Heart left ventricle (tissue), 16 donors: ENCODE data around the gene CXorf58. TPM values are rescaled to one million over a fixed set of nuclear protein-coding genes. Genes with fewer than 3 reads are reported as not detected.

Source experiments
- ATAC-seq, 4 donors: fragments of 200-7000 bp; cut with Tn5 transposase; one replicate each; pipeline ENCODE4 v1.9.1; 2020 to 2022; ENCODE audit warnings: moderate library complexity in 4 of 4, mild to moderate bottlenecking in 3 of 4, moderate number of reproducible peaks in 1 of 4
- DNase-seq, 5 donors: peaks; one replicate each; pipeline ENCODE4 v3.0.0-alpha.2; 2020
- H3K27ac ChIP-seq, 12 donors: fragments of 200-600 bp; sonication (generic) in 4 of 12; one replicate each; pipeline versions ENCODE4 v1.5.0 to v1.8.0; 2016 to 2022; ENCODE audit warnings: mild to moderate bottlenecking in 2 of 12
- H3K27me3 ChIP-seq, 9 donors: fragments of 200-600 bp; sonication (generic) in 2 of 9; one replicate each; pipeline versions ENCODE4 v1.5.1 to v1.8.0; 2016 to 2022; ENCODE audit warnings: mild to moderate bottlenecking in 3 of 9
- H3K36me3 ChIP-seq, 9 donors: fragments of 200-600 bp; sonication (generic) in 2 of 9; one replicate each; pipeline versions ENCODE4 v1.5.0 to v1.8.0; 2018 to 2022; ENCODE audit warnings: mild to moderate bottlenecking in 2 of 9
- H3K4me1 ChIP-seq, 12 donors: fragments of 200-600 bp; sonication (generic) in 4 of 12; one replicate each; pipeline versions ENCODE4 v1.5.0 to v1.8.0; 2016 to 2022; ENCODE audit warnings: mild to moderate bottlenecking in 3 of 12
- H3K4me3 ChIP-seq, 12 donors: fragments of 200-600 bp; sonication (generic) in 4 of 12; one replicate each; pipeline versions ENCODE4 v1.5.0 to v1.8.0; 2017 to 2022; ENCODE audit warnings: mild to moderate bottlenecking in 9 of 12, moderate library complexity in 4 of 12
- H3K9me3 ChIP-seq, 12 donors: fragments of 200-600 bp; sonication (generic) in 4 of 12; one replicate each; pipeline versions ENCODE4 v1.5.0 to v1.8.0; 2016 to 2022; ENCODE audit warnings: mild to moderate bottlenecking in 1 of 12
- CTCF ChIP-seq, 12 donors: fragments of 200-600 bp; sonication (generic) in 4 of 12; IDR thresholded peaks; one replicate each; pipeline versions ENCODE4 v1.5.0 to v1.8.0; 2018 to 2022; ENCODE audit warnings: antibody characterized with exemption in 12 of 12, mild to moderate bottlenecking in 5 of 12
- POLR2A ChIP-seq, 2 donors: fragments of 450-650 bp; IDR thresholded peaks; one replicate each; pipeline ENCODE4 v1.6.1; 2017; ENCODE audit warnings: antibody characterized with exemption in 2 of 2, mild to moderate bottlenecking in 2 of 2, moderate library complexity in 2 of 2
- WGBS, 4 donors: extraction: QIAGEN DNeasy Blood & Tissue Kit in 2 of 4; methylation state at CpG; one replicate each; pipeline versions ENCODE4 v1.1.5 to v1.1.7; 2013 to 2018; 5-methylcytosine and 5-hydroxymethylcytosine counted together
- intact Hi-C, 10 donors: fragments of 100-400 bp; cut with DNase I; formaldehyde crosslinking; loops; one replicate each; pipeline versions ENCODE4 v1.11.1 to v1.14.2; 2022
- polyA plus RNA-seq, 2 donors: library from polyadenylated mRNA; stranded (reverse); fragments of 200-250 nt; gene quantifications; one replicate each; pipeline ENCODE4 v1.2.3, GENCODE V29; 2013
- total RNA-seq, 9 donors: library from RNA; depleted of rRNA in 2 of 9; stranded (reverse); fragments of >200 nt in 2 of 9; fragmentation: NEBNext Ultra II Directional in 3 of 9; extraction: Animal tissue kit (Norgen Biotek cat#: 25700) in 3 of 9; gene quantifications; one replicate each; pipeline versions ENCODE4 v1.1.0 to v1.2.4, GENCODE V29; 2016 to 2023
- donor health status: ischemic (EF 13 %, LVEDD 7.1; RV severe dilation, severe dysfunction).
- donor health status: healthy with polysubstance abuse.
- donor health status: DM: no; HTN: yes; CAD: no.
- donor health status: DM: no; HTN: no; CAD: no.
- donor health status: ischemic (EF 25% LVEDD 6.9; RV normal size, moderate dysfunction).
- donor health status: ischemic (EF 25% LVEDD 5.7; RV mildly dilated, moderate dysfunction).
- donor health status: healthy.
- donor health status: DM: yes; HTN: yes; CAD: no.
- donor health status: ischemic (EF 35%, LVEDD 5.7; RV mildly dilated, moderate dysfunction).
- donor health status: nonischemic (EF 11% LVEDD 7.7; RV severe dilation, severe dysfunction).
- donor health status: DM: yes; HTN: yes; CAD: no.
- donor health status: PGD.
- donor health status: ischemic (EF 29% LVEDD 5.4; RV normal size, mild dysfunction).
- donor health status: nonischemic (EF 23%, LVEDD 6.1; RV moderate dilation, normal function).

The CXorf58 gene
- total and polyA plus RNA-seq, 11 donors: 0.10 to 0.30 (median 0.21) TPM; not detected in 5

DNA sequence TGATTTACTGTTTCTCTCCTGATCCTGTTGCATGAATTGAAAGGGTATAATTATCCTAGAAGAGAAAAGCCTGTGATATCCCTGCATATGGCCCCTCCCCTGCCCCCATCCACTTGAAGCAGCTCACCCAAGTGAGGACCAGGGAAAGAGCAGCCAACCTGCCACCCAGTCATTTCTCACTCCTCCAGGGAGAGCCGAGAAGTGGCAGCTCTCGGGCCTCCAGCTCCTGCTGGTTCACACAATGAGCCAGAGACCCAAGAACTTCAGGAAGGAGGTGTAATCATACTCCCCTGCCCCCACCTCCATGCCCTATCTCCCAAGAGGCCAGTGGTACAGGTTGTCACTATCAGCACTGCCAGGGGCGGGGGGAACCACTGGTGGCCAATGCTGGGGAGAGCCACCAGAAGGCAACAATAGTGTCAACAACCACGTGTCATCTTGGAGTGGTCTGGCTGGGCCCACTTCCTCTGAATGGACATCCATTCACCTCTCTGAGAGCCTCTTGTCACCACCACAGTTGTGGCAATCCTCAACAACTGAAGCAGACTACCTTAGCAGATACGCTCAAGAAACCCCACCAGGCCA lies 43.0 kb upstream of the CXorf58 start:
- H3K27ac ChIP-seq: no peak overlapping the region
- peaks cover 0 to 10% (median 0%) of the 10 kb centered on the region in 9 donors for H3K36me3 ChIP-seq
- DNase-seq (no peak), ATAC-seq (no peak)
- H3K4me1 ChIP-seq: no peaks in the 10 kb centered on the region
- WGBS, 4 donors: 77 to 88% (median 78%) methylated on average over 5 of the region's 5 CpGs
- H3K9me3 ChIP-seq: no peaks in the 10 kb centered on the region
- H3K4me3 ChIP-seq: no peak overlapping the region
- intact Hi-C loops: no loop called here
- no peak for TF ChIP-seq CTCF (IDR thresholded peaks at IDR 0.05)
- TF ChIP-seq POLR2A (IDR thresholded peaks at IDR 0.05): no peak
- peaks cover 0 to 4% (median 0%) of the 10 kb centered on the region in 9 donors for H3K27me3 ChIP-seq

DNA sequence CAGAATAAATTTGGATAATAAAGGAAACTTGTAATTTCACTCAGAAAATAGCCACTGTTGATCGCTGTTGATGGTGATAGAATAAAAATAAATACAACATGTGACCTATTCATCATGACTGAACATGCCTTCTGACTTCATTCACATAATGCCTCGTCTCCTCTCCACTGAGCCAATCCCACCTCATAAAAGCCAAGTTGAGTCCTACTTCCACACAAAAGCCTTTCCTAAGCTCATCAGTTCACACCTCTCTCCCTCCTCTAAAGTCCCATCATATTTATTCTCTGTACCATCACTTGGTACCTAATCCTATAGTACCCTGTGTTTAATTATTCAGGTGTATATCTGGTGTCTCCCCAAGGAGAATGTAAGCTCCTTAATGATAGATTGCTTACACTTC lies 37.8 kb upstream of the CXorf58 start:
- Histone ChIP-seq H3K27ac (no peak overlapping the region), H3K4me3 (no peak overlapping the region), H3K36me3 (peaks cover 0 to 10% (median 0%) of the 10 kb centered on the region in 9 donors), H3K4me1 (peaks cover 0 to 4% (median 0%) of the 10 kb centered on the region in 12 donors), H3K27me3 (peaks cover 0 to 8% (median 0%) of the 10 kb centered on the region in 9 donors), H3K9me3 (no peaks in the 10 kb centered on the region)
- ATAC-seq (no peak), DNase-seq (no peak)
- WGBS, 4 donors: 70 to 82% (median 73%) methylated on average over 2 of the region's 2 CpGs
- no peak for TF ChIP-seq CTCF (IDR thresholded peaks at IDR 0.05)
- TF ChIP-seq POLR2A (IDR thresholded peaks at IDR 0.05): no peak
- intact Hi-C loops: no loop called here

GRCh38 chrX:23871905-23872546 lies 35.8 kb upstream of the CXorf58 start:
- WGBS, 4 donors: 73 to 86% (median 80%) methylated on average over 4 of the region's 4 CpGs
- ATAC-seq: peak in 3 of 4 donors; percentile 26 to 52 (median 39)
- peak overlapping the region in 1 of 12 donors; percentile 82 for H3K27ac ChIP-seq

More at GRCh38 chrX:23871905-23872546, 35.8 kb upstream of the CXorf58 start:
- peak overlapping the region in 1 of 12 donors; percentile 8 for H3K4me3 ChIP-seq
- peaks cover 0 to 8% (median 0%) of the 10 kb centered on the region in 9 donors for H3K27me3 ChIP-seq
- peaks cover 0 to 7% (median 0%) of the 10 kb centered on the region in 9 donors for H3K36me3 ChIP-seq
- TF ChIP-seq POLR2A (IDR thresholded peaks at IDR 0.05) (no peak), CTCF (IDR thresholded peaks at IDR 0.05) (no peak)
- intact Hi-C loops: no loop called here
- H3K9me3 ChIP-seq: no peaks in the 10 kb centered on the region
- peaks cover 0 to 4% (median 0%) of the 10 kb centered on the region in 12 donors for H3K4me1 ChIP-seq
- no peak for DNase-seq
